Measurements from ENCODE around the gene DBNL.

The DBNL gene

DNA sequence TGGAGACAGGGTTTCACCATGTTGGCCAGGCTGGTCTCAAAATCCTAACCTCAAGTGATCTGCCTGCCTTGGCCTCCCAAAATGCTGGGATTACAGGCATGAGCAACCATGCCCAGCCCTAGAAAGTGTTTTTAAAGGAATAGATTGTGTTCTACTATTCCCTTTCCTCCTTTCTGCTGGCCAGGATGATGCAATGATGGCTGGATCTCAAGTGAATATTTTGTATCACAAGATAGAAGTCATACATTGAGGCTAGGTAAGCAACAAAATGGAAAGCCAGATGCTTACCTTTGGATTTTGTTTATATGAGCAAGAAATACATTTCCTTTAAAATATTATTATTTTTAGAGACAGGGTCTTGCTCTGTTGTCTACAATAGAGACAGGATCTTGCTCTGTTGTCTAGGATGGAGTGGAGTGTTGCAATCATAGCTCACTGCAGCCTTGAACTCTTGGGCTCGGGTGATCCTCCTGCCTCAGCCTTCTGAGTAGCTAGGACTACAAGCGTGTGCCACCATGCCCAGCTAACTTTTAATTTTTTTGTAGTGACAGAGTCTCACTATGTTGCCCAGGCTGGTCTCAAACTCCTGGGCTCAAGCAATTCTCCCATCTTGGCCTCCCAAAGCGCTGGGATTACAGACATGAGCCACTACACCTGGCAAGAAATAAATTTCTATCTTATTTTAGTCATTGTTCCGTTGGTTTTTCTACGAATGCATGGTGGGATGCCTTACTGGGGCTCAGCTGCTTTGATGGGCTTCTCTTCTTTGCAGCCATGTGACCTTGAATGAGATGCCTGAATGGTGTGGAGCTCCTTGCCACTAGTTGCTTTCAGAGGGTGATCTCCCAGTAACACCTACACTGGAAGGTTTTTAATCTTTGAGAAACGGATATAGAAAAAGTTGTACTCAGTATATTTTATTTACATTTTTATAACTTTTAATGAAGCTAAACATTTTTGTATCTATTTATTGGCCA is 53.9 kb downstream of the DBNL start:
- DNase-seq (ENCODE audit: low read depth, low spot score) = no peak

DNA sequence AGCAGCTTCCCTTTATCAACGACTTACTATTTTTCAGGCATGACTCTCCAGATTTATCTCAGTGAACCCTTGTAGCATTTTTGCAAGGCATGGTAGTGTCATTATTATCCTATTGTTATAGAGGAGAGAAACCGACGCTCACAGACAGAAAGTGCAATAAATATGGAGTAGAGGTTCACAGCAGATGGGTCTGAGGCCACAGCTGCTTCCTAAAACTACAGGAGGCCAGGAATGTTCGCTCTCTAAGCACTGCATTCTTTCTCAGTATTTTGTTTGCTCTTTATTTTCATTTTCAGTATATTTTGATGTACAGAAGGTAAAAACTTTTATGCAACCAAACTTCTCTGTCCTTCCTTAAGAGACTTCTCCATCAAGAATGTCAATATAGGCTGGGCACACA is 55.2 kb downstream of the DBNL start:
- no peak for DNase-seq (ENCODE audit: low read depth, low spot score)

DNA sequence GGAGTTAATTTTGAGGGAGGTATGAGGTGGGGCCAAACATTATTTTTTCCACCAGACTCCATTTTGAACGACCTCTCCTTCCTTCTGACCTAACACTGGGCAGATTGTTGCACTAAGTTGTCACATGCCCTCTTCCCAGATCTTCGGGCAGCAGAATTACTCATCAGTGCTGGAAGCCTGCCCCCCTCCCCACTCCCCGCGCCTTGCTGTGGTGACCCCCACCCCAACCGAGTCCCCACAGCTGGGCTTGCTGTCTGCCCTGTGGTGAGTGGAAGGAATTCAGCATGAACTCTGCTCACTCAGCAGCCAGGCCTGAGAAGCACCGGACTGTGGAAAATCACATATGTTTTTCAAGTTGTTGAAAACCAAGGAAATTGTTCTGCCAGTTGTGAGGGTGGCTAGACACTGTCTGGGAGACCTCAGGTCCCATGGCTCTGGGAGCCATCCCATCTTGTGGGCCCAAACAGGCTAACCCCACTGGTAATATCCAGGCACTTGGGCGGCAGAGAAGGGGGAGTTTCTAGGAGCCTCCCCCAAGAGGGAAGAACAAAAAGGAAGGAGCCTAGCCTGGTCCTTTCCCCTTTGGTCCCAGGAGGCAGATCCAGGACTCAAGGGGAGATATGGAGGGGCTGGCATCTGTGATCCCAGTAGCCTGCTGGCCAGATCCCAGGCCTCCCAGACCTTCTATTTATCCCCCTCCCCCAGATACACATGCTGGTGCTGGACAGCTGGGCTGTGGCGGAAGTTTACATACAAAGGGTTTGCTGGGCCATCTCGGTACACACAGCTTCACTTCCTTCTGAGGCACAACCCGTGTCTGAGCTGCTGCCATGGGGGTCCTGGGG is 56.2 kb downstream of the DBNL start:
- DNase-seq (ENCODE audit: low read depth, low spot score) = no peak

DNA sequence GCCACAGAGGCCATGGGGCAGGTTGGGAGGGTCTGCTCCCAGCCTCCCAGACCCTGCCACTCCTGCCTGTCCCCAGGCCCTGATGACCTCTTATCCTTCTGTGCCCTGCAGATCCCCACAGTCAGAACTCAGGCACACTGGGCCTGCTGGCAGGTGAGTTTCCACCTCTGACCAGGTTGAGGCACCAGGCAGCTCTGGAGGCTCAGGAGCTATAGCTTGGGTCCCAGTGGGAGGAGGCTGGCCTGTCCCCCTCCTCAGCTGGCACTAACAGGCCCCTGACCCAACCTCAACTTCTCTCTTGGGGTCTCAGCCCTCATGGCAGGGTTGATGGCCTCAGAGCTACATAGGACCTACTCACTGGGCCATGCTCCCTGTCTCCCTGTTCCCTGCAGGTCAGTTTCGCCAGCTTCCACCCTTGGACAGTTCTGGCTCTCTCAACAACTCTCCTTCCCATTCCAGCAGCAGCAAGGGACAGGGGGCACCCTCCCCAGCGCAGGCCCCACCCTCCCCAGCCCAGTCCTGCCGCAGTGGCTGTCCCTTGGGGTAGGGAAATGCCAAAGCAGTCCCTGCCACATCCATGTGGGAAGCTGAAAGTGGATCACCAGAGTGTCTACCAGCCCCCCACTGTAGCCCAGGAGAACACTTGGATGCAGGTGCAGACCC is 56.9 kb downstream of the DBNL start:
- DNase-seq (ENCODE audit: low read depth, low spot score) = no peak

DNA sequence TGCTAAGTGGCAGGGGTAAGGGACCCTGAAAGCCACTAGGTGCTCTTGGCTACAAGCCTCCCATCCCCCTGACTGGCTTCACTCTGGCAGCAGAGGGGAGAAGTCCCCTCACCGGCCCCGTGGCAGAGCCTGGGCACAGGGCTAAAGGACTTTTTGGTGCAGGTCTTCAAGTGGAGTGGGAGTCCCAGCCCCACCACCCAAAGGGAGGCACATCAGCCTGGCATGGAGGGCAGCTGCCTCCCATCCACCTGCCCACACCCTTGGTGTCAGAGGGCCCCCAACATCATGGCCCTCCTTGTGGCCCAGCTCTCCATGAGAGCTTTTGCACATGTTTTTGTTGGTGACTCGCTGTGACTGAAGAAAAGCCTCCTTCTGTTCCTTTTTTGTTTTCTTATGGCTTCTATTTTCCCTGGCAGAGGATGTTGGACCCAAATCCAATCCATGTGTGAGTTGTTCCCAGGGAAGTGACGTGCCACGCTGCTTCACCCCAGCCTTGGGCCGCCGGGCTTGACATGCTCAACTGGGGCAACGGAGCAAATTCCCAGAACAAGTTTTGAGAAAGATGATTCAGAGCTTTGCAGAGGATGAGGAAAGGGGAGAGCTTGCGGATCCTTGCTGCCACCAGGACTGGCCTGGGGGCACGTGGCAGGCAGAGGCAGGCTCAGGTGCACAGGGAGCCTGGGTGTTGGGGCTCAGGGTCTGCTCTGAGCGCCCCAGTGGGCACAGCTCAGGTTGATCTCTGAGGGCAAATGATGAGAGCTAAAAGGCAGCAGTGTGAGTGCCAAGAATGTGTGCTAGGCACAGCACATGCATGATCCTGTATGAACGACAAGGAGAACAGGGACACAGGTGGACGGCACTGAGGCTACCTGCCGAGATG is 57.7 kb downstream of the DBNL start:
- no peak for DNase-seq (ENCODE audit: low read depth, low spot score)

DNA sequence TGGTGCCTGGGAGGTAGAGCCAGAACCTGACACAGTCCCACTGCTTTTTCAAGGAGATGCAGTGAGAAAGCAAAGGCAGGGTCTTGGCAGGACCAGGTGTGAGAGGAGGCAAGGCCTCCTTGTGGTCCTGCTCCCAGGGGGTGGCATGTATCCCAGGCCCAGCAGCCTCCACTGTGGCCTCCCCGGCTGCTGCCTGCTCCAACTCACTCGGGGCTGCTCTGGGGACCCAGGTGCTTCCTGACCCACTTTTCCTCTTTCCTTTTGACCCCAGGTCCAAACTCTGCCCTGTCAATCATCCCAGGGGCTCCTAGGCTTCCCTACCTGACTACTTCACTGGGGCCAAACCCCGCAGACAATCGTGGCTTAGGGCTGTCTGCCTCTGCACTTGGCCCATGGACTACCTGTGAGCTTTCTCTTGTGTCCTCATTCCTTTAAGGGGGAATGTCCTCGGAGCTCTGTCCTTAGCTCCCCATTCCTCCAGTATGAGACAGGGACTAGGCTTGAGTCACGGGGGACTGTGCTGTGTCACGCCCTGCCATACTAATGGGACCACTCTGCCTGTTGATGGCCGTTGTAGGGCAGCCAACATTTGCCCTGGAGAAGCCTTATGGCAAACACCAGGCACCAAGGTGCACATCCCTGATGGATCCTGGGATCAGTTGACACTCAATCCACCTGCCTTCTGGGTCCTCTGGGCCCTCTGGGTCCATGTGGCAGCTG is 58.5 kb downstream of the DBNL start:
- no peak for DNase-seq (ENCODE audit: low read depth, low spot score)

DNA sequence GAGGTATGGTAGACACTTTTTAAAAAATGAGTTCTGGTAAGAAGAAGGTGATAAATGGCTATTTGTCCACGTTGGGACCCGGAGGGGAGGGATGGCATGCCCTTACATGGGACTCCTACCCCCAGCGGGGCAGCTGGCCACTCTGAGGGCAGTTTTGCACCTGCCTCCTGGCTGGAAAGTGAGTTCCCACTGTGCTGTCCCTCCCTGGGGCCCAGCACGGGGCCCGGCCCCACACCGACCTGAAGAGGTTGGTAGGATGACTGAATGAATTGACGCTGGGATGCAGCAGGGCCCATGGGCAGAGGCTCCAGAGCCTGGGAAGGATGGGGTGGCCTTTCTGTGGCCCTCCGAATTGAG is 59.0 kb downstream of the DBNL start:
- DNase-seq (ENCODE audit: low read depth, low spot score) = no peak

DNA sequence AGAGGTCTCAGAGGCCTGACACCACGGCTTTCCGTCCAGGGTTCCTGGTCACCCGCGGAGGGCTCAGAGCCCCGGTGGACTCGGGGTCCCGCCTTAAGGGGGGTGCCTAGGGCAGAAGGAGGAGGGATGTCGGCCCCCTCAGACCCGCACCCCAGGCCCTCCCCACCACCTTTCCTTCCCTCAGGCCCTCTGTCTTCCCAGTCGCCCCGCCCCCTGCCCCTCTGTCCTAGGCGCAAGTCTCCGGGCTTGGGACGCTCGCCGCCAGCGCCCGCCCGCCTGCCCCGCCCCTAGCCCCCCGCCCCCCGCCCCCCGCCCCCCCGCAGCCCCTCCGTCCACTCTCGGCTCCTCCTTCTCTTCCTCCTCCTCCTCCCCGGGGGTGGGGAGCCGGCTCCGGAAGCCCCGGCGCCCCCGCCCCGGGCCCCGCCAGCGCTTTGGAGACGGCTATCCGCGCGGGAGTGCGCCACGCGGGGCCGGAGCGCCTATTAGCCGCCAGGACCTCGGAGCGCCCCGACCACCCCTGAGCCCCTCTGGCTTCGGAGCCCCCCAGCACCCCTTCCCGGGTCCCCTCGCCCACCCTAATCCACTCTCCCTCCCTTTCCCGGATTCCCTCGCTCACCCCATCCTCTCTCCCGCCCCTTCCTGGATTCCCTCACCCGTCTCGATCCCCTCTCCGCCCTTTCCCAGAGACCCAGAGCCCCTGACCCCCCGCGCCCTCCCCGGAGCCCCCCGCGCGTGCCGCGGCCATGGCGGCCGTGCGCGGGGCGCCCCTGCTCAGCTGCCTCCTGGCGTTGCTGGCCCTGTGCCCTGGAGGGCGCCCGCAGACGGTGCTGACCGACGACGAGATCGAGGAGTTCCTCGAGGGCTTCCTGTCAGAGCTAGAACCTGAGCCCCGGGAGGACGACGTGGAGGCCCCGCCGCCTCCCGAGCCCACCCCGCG is 59.7 kb downstream of the DBNL start, which contains the start of gene AEBP1:
TSS of gene AEBP1 (plus strand) at position 423 of the 937 bp plus-strand sequence. CDS start at position 744, 321 bp downstream.
- DNase-seq (ENCODE audit: low read depth, low spot score) = no peak

DNA sequence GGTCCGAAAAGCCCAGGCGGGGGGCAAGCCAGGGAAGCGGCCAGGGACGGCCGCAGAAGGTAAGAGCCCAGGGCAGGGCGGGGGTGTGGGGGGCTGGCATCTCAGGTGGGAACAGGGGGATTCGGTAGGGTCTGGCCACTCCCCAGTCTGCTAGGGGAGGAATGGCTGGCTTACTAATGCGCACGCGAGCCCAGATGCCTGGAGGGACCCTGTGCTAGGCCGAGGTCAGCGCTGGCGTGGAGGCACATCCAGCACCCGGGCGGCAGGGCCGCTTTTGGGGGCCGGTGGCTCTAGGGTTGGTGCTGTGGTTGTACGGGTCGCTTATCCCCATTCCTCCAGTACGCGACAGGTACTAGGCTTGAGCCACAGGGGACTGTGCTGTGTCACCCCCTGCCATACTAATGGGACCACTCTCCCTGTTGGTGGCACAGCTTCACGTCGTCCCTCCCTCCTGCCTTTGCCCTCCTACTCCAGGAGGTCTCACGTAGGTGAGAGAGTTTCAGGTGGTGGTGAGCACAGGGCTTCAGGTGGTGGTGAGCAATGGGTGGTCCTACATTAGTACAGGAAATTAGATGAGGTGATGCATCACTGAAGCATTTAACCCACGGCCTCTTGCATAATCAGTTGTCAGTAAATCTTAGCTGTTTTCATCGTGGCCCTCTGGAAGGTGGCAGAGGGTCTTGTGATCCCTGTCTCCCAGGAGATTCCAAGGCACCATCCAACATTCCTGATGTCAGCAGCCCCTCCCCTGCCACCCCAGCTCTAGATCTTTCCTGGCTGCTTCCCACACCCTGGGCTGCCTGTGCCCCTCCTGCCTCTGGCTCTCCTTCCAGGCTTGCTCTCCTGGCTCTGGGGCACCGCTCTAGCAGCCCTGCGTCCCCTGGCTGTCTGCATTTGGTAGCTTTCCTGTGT is 60.6 kb downstream of the DBNL start:
- DNase-seq (ENCODE audit: low read depth, low spot score) = no peak

DNA sequence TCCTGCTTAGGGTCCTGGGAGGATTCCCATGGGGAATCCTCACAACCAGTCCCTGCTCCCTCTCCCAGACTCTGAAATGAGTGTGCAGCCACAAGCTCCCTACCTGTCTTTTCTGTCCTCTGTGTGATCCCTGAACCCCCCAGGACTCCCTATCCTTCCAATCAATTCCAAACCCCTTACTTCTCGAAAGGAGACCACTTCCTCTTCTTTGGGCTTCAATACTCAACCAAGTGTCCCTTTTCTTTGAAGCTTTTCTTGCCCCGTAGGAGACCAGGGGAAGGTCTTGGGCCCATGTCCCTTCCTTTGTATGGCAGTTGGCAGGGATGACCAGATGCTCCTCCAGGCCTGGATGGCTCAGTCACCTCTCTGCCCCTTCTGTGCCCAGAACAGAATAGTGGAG is 61.3 kb downstream of the DBNL start:
- no peak for DNase-seq (ENCODE audit: low read depth, low spot score)

DNA sequence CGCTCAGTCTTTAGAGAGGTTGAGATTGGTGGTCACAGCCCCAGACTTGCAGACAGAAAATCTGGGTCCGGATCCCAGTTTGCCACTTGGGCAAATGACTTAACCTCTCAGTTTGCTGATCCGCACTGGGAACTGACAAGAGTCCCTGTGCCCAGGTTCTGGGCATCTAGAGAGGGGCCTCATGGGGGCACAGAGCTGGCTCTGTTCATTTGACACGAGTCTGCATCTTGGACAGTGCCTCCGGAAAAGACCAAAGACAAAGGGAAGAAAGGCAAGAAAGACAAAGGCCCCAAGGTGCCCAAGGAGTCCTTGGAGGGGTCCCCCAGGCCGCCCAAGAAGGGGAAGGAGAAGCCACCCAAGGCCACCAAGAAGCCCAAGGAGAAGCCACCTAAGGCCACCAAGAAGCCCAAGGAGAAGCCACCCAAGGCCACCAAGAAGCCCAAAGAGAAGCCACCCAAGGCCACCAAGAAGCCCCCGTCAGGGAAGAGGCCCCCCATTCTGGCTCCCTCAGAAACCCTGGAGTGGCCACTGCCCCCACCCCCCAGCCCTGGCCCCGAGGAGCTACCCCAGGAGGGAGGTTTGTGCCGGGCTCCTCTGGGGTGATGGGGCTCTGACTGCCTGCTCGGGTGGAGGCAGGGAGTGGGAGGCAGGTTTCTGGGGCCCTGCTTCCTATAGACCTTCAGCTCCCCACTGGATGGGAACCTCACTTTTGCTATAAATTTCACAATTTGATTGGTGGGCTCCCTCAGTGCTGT is 62.0 kb downstream of the DBNL start:
- DNase-seq (ENCODE audit: low read depth, low spot score) = no peak

DNA sequence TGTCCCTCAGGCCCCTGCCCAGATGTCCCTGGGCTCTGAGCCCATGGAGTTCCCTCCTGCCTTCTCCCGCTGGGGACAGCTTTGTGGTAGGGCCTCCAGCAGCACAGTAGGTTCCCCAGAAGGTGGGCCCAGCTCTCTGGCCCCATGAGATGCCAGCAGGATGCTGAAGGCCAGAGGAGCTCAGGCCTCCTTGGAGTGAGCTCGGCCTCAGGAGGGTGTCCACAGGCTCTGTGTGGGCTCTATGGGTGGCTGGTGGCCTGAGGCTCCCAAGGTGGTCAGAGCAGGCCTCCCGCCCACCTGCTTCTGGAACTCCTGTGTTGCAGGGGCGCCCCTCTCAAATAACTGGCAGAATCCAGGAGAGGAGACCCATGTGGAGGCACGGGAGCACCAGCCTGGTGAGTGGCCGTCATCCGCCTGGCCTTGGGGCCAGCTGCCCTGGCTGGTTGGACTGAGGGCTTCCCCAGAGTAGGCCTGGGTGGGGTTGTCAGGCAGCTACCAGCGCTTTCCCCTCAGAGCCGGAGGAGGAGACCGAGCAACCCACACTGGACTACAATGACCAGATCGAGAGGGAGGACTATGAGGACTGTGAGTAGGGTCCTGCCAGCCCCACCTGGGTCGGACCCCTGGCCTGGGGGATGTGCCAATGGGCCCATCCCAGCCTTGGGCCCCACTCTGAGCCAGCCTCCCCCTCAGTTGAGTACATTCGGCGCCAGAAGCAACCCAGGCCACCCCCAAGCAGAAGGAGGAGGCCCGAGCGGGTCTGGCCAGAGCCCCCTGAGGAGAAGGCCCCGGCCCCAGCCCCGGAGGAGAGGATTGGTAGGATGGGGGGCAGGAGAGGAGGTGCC is 62.8 kb downstream of the DBNL start:
- DNase-seq (ENCODE audit: low read depth, low spot score) = no peak

DNA sequence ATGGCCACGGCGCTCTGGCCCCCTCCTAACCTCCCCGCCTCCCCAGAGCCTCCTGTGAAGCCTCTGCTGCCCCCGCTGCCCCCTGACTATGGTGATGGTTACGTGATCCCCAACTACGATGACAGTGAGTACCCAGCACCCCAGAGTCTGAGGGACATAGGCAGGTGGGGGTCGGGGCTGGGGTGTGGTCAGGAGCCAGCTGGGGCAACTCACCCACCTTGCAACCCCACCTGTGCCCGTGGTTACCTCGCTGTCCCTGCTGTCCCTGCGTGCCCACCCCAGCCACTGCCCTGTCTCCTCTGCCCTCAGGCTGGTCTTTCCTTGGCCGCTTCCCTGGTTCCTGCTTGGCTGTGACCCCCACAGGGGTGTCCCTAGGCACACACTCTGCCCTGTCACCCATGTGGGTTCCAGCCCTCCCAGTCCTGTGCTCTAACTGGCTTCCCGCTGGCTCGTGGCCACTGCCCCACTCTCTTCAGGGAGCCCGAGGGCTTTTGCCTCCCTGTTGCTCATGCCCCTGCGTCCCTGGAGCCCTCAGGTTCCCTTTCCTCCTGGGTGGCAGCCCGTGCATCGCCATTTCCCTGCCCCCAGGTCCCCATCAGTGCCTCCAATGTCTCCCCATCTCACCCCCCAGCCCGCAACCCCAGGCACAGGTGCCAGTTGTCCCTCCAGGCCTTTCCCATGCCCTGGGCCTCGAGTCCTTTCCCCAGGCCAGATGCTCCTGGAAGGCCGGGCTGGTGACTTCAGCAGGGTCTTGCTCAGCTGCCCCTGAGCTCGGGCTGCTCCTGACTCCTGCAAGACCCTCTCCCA is 63.7 kb downstream of the DBNL start:
- no peak for DNase-seq (ENCODE audit: low read depth, low spot score)

DNA sequence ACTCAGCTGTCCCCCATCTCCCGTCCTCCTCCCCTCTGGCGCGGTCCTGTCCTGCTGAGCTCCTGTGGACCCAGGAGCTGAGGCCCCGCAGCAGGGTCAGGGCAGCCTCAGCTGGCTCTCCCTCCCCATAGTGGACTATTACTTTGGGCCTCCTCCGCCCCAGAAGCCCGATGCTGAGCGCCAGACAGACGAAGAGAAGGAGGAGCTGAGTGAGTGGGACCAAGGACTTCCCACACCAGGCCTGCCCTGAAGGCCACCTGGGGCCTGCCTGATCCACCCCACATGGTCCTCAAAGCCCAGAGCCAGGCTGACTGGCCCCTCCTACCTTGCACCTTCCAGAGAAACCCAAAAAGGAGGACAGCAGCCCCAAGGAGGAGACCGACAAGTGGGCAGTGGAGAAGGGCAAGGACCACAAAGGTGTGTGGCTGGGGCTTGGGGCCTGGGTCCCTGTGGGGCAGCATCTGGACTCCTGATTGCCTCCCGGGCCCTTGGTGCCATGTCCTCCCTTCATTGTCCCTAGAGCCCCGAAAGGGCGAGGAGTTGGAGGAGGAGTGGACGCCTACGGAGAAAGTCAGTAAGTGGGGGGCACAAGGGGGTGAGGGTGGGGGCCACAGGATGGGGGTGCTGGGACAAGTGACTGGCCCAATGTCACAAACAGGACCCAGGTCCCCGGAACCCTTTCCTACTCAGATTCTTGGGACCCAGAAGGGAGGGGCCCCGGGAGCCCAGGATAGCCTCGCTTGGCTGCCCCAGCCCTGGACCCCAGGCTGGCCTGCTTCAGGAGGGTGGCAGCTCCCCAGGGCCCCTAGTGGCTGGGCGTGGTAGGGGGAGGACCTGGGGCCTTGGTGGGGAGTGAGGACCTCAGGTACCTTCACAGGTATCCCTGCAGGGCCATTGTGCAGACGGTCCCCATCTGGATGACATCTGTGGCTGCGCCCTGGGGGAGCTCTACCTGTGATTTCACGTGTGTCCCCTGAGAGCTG is 64.6 kb downstream of the DBNL start:
- no peak for DNase-seq (ENCODE audit: low read depth, low spot score)
